GM12892 (cell line): ENCODE results near the gene LSM14A.

Experiments used
- POLR2A ChIP-seq: IDR thresholded peaks from 2 replicates; pipeline ENCODE4 v1.6.1; 2011; ENCODE audit warnings: low read depth, low read length, control low read depth
- POLR2AphosphoS5 ChIP-seq: IDR thresholded peaks from 2 replicates; pipeline ENCODE4 v1.6.1; 2011; ENCODE audit warnings: low read depth, low read length, control low read depth
- TAF1 ChIP-seq: IDR thresholded peaks from 2 replicates; pipeline ENCODE4 v1.6.1; 2011; ENCODE audit warnings: low read depth, mild to moderate bottlenecking, control low read depth, low read length, borderline replicate concordance

DNA sequence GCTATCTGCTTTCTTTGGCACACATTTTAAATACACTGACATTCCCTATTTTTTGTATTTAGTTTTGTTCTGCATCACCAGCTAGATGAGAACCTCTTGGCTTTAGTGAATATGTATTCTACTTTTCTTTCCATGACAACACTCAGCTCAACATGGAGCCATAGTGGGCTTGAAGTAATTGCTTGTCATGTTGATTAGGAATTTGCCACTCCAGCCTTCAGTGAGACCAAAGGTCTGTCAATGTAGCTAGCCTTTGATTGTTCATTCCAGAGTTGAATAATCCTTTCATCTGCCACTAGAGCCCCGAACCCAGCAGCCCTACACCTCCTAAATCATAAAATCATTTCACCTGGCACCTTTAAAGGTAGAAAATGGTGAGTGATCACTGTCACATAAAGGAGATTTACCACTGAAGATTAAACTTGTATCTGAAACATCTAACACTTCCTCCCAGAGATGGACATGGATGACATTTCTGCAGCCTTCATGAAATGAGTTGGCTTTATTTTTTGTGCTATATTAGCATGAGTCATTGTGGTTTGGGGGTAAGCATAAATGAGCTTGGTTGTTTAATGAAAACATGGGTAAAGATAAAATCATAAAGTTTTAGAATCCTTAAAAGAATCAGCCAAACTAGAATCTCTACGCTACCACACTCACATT is 52.8 kb downstream of the LSM14A start:
- TF ChIP-seq POLR2A (no peak), TAF1 (no peak), POLR2AphosphoS5 (no peak)
